Epithelial cell of esophagus (primary cell): ENCODE data around the gene CRYBA2.

Experiments
- DNase-seq: peaks from one replicate; pipeline ENCODE4 v3.0.0; 2010; ENCODE audit warnings: low read depth
- H3K4me3 ChIP-seq: 2 replicates; pipeline ENCODE4 v1.5.1; 2011; ENCODE audit warnings: mild to moderate bottlenecking, low read length, control low read depth
- TF ChIP-seq, protein P1 (sequence below): IDR thresholded peaks from 2 replicates; pipeline ENCODE4 v1.5.1; 2011; ENCODE audit warnings: low read depth, mild to moderate bottlenecking, low read length, control low read depth, inconsistent platforms; ENCODE audit not compliant: insufficient read depth; ENCODE audit errors: missing control alignments

Gene CRYBA2

GRCh38 chr2:218982586-218983262 lies 10.5 kb downstream of the CRYBA2 start:
- TF ChIP-seq, protein P1, sequence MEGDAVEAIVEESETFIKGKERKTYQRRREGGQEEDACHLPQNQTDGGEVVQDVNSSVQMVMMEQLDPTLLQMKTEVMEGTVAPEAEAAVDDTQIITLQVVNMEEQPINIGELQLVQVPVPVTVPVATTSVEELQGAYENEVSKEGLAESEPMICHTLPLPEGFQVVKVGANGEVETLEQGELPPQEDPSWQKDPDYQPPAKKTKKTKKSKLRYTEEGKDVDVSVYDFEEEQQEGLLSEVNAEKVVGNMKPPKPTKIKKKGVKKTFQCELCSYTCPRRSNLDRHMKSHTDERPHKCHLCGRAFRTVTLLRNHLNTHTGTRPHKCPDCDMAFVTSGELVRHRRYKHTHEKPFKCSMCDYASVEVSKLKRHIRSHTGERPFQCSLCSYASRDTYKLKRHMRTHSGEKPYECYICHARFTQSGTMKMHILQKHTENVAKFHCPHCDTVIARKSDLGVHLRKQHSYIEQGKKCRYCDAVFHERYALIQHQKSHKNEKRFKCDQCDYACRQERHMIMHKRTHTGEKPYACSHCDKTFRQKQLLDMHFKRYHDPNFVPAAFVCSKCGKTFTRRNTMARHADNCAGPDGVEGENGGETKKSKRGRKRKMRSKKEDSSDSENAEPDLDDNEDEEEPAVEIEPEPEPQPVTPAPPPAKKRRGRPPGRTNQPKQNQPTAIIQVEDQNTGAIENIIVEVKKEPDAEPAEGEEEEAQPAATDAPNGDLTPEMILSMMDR: no peak
- no peak for DNase-seq
- no peak overlapping the region for H3K4me3 ChIP-seq

GRCh38 chr2:218981881-218982585 lies 11.2 kb downstream of the CRYBA2 start:
- H3K4me3 ChIP-seq: no peak overlapping the region
- DNase-seq: peak; percentile 64
- TF ChIP-seq, protein P1: no peak

DNA sequence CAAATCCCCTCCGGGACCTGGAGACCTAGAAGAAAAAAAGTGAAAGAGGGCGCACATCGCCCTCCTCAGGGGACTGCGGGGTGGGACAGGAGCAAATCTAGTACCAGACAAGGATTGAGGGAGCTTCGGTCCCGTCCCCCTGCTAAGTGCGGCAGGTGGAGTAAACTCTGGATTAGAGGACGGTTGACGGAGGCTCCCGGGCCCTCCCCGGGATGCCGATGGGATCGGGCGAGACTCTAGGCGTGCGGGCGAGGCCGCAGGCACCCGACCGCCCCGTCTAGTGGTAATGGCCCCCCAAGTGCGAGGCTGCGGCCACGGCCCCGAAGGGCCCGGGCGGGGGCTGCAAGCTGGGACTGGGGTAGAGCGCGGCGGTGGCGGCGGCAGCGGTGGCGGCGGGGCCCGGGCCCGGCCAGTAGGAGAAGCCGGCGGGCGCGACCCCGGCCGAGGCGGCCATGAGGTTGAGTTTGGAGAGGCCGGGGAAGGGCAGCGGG lies 11.8 kb downstream of the CRYBA2 start:
- DNase-seq: no peak
- H3K4me3 ChIP-seq: no peak overlapping the region
- TF ChIP-seq, protein P1: no peak

DNA sequence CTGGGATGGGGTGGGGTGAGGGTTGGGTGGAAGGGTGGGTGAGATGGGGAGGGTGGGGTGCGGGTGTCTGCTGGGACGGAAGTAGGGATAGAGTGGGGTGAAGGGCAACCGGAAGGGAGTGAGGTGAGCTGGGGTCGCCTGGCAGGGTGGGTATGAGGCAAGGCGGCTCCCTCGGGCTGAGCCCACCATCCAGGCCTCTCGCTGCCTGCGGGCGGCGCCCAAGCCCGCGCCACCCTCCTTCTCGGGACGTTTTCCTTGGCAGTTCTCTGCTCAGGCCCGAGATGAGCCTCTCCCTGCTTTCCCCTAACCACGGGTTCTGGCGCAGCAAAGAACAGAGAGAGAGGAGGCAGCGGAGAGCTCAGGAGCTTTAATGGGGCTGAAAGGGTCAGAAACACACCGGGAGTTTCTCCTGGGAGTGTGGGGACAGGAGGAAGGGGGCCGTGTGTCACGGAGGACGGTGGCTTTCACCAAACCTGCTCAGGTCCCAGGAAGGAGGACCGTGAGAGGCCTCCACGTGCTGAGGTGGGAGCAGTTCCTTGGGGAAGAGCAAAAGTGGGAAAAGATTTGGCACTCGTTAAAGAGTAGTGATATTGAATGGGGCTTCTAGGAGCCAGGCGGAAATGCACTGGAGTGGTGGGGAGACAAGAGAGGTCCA lies 12.4 kb downstream of the CRYBA2 start:
- DNase-seq: no peak
- TF ChIP-seq, protein P1: no peak
- no peak overlapping the region for H3K4me3 ChIP-seq

- peak; percentile 82 for DNase-seq
- H3K4me3 ChIP-seq: no peak overlapping the region
Measured at GRCh38 chr2:218979846-218980734, 13.1 kb downstream of the CRYBA2 start.

More at GRCh38 chr2:218979846-218980734, 13.1 kb downstream of the CRYBA2 start:
- TF ChIP-seq, protein P1: peak; percentile 86
